Upper lobe of left lung (tissue), 4 donors: Measurements from ENCODE around the gene RNF10.

Source experiments
- EP300 ChIP-seq, 4 donors: sonication (generic); formaldehyde crosslinking; IDR thresholded peaks; one replicate each; pipeline ENCODE4 v1.5.1; 2017; ENCODE audit warnings: antibody characterized with exemption in 4 of 4, control low read depth in 2 of 4
- POLR2AphosphoS5 ChIP-seq, 2 donors: sonication (generic); formaldehyde crosslinking; IDR thresholded peaks; one replicate each; pipeline ENCODE4 v1.5.1; 2017; ENCODE audit warnings: antibody characterized with exemption in 2 of 2
- TF ChIP-seq, protein P1 (sequence below), 6 experiments: fragments of 450-650 bp in 4 of 6; fragments of 200-600 bp in 2 of 6; sonication (generic) in 2 of 6; IDR thresholded peaks; one replicate each; pipeline ENCODE4 v1.5.1; 2016 to 2019; ENCODE audit warnings: antibody characterized with exemption in 6 of 6

DNA sequence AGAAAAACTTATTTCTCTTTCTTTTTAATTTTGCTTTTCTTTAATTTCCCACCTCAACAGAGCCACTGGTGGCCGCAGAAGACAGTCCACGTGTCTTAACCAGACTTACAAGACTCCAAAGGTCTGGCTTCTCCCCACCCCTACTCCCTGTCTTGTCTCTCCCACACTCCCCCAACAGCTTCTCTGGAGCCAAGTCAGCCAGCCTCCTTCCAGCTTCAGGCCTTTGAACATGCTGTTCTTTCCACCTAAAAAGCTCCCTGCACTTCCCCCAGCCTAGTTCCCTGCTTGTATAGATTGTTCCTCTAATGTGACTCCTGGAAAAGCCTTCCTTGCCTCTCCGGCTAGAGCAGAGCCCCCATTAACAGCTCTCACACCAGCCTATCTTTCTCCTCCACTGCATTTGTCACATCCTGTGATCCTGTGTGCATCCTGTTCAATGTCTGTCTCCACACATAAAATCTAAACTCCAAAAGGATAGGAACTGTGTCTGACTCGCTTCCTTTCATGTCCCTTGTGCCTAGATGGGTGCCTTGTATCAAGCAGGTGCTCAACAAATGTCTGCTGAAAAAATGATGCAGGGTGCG, 46.0 kb upstream of the RNF10 start:
- TF ChIP-seq, protein P1, sequence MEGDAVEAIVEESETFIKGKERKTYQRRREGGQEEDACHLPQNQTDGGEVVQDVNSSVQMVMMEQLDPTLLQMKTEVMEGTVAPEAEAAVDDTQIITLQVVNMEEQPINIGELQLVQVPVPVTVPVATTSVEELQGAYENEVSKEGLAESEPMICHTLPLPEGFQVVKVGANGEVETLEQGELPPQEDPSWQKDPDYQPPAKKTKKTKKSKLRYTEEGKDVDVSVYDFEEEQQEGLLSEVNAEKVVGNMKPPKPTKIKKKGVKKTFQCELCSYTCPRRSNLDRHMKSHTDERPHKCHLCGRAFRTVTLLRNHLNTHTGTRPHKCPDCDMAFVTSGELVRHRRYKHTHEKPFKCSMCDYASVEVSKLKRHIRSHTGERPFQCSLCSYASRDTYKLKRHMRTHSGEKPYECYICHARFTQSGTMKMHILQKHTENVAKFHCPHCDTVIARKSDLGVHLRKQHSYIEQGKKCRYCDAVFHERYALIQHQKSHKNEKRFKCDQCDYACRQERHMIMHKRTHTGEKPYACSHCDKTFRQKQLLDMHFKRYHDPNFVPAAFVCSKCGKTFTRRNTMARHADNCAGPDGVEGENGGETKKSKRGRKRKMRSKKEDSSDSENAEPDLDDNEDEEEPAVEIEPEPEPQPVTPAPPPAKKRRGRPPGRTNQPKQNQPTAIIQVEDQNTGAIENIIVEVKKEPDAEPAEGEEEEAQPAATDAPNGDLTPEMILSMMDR (IDR thresholded peaks at IDR 0.05) = no peak
- TF ChIP-seq POLR2AphosphoS5 (IDR thresholded peaks at IDR 0.05) = no peak
- no peak for TF ChIP-seq EP300 (IDR thresholded peaks at IDR 0.05)
